SJSA1 (cell line): ENCODE measurements around the gene GRIA3. TPM values are rescaled to one million over a fixed set of nuclear protein-coding genes. Genes with fewer than 3 reads are reported as not detected.

ENCODE experiments used
- DNase-seq, 2 experiments: peaks; one replicate each; pipeline ENCODE4 v3.0.0-alpha.2; 2015 to 2020; ENCODE audit warnings: low spot score in 2 of 2, low read depth in 1 of 2
- H3K27ac ChIP-seq: fragments of 250-450 bp; sonication (Bioruptor Pico); 2 replicates; pipeline ENCODE4 v1.5.1; 2020; ENCODE audit warnings: mild to moderate bottlenecking, moderate library complexity
- H3K27me3 ChIP-seq: fragments of 250-450 bp; sonication (Bioruptor Pico); replicated peaks from 2 replicates; pipeline ENCODE4 v1.5.1; 2020; ENCODE audit warnings: mild to moderate bottlenecking, moderate library complexity
- H3K36me3 ChIP-seq: fragments of 250-450 bp; sonication (Bioruptor Pico); 2 replicates; pipeline ENCODE4 v1.5.1; 2020; ENCODE audit warnings: mild to moderate bottlenecking
- H3K4me1 ChIP-seq: fragments of 250-450 bp; sonication (Bioruptor Pico); replicated peaks from 2 replicates; pipeline ENCODE4 v1.6.1; 2021; ENCODE audit warnings: mild to moderate bottlenecking
- H3K4me3 ChIP-seq: fragments of 250-450 bp; sonication (Bioruptor Pico); 2 replicates; pipeline ENCODE4 v1.5.1; 2020; ENCODE audit warnings: mild to moderate bottlenecking
- H3K9me3 ChIP-seq: fragments of 250-450 bp; sonication (Bioruptor Pico); replicated peaks from 2 replicates; pipeline ENCODE4 v1.5.1; 2020; ENCODE audit warnings: mild to moderate bottlenecking
- total RNA-seq: library from RNA; depleted of rRNA; stranded (reverse); fragments of >200 nt; shearing (Covaris generic); gene quantifications from 2 replicates; pipeline ENCODE4 v1.2.3, GENCODE V29; 2014

Gene GRIA3
- total RNA-seq, 1 experiment from 2014 or later, result not detected

- Histone ChIP-seq H3K27ac (no peak overlapping the region), H3K36me3 (no peaks in the 10 kb centered on the region), H3K4me1 (no peaks in the 10 kb centered on the region), H3K9me3 (no peaks in the 10 kb centered on the region), H3K27me3 (no peaks in the 10 kb centered on the region), H3K4me3 (no peak overlapping the region)
- no peak for DNase-seq
Measured at GRCh38 chrX:123210252-123210651, 26.2 kb downstream of the GRIA3 start.

- DNase-seq, result no peak
- H3K4me1 ChIP-seq, result no peaks in the 10 kb centered on the region
- no peak overlapping the region for H3K27ac ChIP-seq
- no peak overlapping the region for H3K4me3 ChIP-seq
- H3K36me3 ChIP-seq, result no peaks in the 10 kb centered on the region
- no peaks in the 10 kb centered on the region for H3K27me3 ChIP-seq
- no peaks in the 10 kb centered on the region for H3K9me3 ChIP-seq
Measured at GRCh38 chrX:123215397-123216089, 31.5 kb downstream of the GRIA3 start.

DNA sequence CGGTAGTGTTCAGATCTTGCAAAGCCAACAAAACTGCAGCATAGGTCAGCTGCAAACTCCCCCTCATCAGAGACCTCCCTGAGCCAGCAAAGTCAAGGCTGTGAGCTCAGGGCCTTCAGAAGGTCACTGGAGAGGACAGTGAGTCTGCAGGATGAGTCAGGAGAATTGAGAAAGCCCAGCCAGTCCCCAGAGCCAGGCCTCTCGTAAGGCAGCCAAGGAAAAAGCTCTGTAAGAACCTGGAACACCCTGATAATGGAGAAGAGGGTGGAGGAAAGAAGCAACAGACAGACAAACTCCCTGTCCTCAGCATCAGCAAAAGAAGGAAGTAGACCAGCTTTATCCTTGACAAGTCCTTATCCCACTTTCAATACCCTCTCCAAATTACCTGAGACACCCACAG lies 33.0 kb downstream of the GRIA3 start:
- Histone ChIP-seq H3K4me3 (no peak overlapping the region), H3K36me3 (no peaks in the 10 kb centered on the region), H3K27me3 (no peaks in the 10 kb centered on the region), H3K9me3 (no peaks in the 10 kb centered on the region), H3K27ac (no peak overlapping the region), H3K4me1 (no peaks in the 10 kb centered on the region)
- DNase-seq, result no peak

DNA sequence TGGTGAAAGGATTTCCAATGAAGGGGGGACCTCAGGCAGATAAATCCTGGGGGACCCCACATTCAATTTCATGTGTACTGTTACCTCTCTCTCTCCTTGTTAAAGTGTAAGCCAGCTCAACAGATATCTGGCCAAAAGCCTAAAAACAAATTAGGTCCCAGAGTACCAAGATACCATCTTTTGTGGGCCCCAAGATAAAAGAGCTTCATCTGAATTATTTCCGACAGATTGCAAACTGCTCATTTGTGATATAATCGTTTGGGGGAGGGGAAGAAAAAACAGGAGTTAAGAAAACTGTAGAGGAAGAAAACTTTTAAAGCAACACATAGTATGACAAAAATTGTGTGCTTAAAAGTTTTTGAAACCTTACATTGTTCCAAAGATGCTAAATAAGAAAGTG lies 33.6 kb downstream of the GRIA3 start:
- Histone ChIP-seq H3K36me3 (no peaks in the 10 kb centered on the region), H3K9me3 (no peaks in the 10 kb centered on the region), H3K4me3 (no peak overlapping the region), H3K4me1 (no peaks in the 10 kb centered on the region), H3K27me3 (no peaks in the 10 kb centered on the region), H3K27ac (no peak overlapping the region)
- no peak for DNase-seq

GRCh38 chrX:123219916-123220315 lies 35.8 kb downstream of the GRIA3 start:
- Histone ChIP-seq H3K27ac (no peak overlapping the region), H3K9me3 (no peaks in the 10 kb centered on the region), H3K4me1 (no peaks in the 10 kb centered on the region), H3K4me3 (no peak overlapping the region), H3K36me3 (no peaks in the 10 kb centered on the region), H3K27me3 (no peaks in the 10 kb centered on the region)
- DNase-seq, result no peak

GRCh38 chrX:123222920-123223319 lies 38.8 kb downstream of the GRIA3 start:
- no peak overlapping the region for H3K4me3 ChIP-seq
- H3K27me3 ChIP-seq, result no peaks in the 10 kb centered on the region
- H3K36me3 ChIP-seq, result no peaks in the 10 kb centered on the region
- H3K27ac ChIP-seq, result no peak overlapping the region
- H3K4me1 ChIP-seq, result no peaks in the 10 kb centered on the region
- H3K9me3 ChIP-seq, result no peaks in the 10 kb centered on the region
- no peak for DNase-seq

- DNase-seq, result no peak
- Histone ChIP-seq H3K27me3 (no peaks in the 10 kb centered on the region), H3K4me3 (no peak overlapping the region), H3K36me3 (no peaks in the 10 kb centered on the region), H3K9me3 (no peaks in the 10 kb centered on the region), H3K27ac (no peak overlapping the region), H3K4me1 (no peaks in the 10 kb centered on the region)
Measured at GRCh38 chrX:123223409-123223808, 39.3 kb downstream of the GRIA3 start.

DNA sequence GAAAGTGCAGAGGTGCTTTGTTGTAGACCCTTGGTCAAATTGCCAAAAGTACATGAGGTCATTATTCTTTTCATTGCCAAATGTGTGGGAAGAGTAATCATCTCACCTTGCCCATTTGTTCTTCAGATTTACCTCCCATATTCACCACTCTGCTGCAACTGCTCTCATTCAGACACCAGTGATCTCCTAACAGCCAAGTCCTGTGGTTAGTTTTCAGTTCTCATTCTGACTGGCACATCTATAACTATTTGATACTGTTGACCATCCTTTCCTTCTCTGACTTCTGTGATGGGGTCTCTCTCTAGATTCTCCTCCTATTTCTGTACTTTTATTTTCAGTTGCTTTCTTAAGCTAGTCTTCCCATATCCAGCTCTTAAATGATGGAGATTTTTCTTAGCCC lies 39.8 kb downstream of the GRIA3 start:
- Histone ChIP-seq H3K27me3 (no peaks in the 10 kb centered on the region), H3K27ac (no peak overlapping the region), H3K4me1 (no peaks in the 10 kb centered on the region), H3K4me3 (no peak overlapping the region), H3K9me3 (no peaks in the 10 kb centered on the region), H3K36me3 (no peaks in the 10 kb centered on the region)
- no peak for DNase-seq

- Histone ChIP-seq H3K36me3 (no peaks in the 10 kb centered on the region), H3K4me3 (no peak overlapping the region), H3K4me1 (no peaks in the 10 kb centered on the region), H3K27me3 (no peaks in the 10 kb centered on the region), H3K9me3 (no peaks in the 10 kb centered on the region), H3K27ac (no peak overlapping the region)
- no peak for DNase-seq
Measured at GRCh38 chrX:123230798-123231197, 46.7 kb downstream of the GRIA3 start.

DNA sequence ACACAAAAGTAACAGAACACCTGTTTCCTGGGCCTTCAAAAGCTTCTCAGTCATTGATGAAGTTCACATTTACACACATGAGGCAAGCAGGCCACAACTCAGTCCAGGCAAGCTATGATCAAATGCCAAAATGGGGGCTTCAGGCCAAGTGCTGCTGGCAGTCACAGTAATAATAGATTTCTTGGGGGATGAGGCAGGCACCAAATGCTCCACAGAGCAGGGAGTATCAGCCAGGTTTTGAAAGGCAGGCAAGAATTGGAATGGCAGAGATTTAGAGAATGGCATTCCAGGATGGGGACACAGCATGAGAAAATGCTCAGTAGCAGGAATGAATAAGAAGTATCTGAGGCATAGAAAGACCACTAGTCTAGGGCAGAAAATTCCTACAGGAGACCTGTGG lies 52.8 kb downstream of the GRIA3 start:
- Histone ChIP-seq H3K36me3 (no peaks in the 10 kb centered on the region), H3K4me1 (no peaks in the 10 kb centered on the region), H3K27me3 (no peaks in the 10 kb centered on the region), H3K27ac (no peak overlapping the region), H3K9me3 (no peaks in the 10 kb centered on the region), H3K4me3 (no peak overlapping the region)
- no peak for DNase-seq

- Histone ChIP-seq H3K9me3 (no peaks in the 10 kb centered on the region), H3K27ac (no peak overlapping the region), H3K27me3 (no peaks in the 10 kb centered on the region), H3K36me3 (no peaks in the 10 kb centered on the region), H3K4me3 (no peak overlapping the region), H3K4me1 (no peaks in the 10 kb centered on the region)
- no peak for DNase-seq
Measured at GRCh38 chrX:123237271-123237670, 53.2 kb downstream of the GRIA3 start.

- no peak for DNase-seq
- Histone ChIP-seq H3K36me3 (no peaks in the 10 kb centered on the region), H3K27ac (no peak overlapping the region), H3K4me3 (no peak overlapping the region), H3K4me1 (no peaks in the 10 kb centered on the region), H3K9me3 (no peaks in the 10 kb centered on the region), H3K27me3 (no peaks in the 10 kb centered on the region)
Measured at GRCh38 chrX:123254457-123254856, 70.4 kb downstream of the GRIA3 start.

DNA sequence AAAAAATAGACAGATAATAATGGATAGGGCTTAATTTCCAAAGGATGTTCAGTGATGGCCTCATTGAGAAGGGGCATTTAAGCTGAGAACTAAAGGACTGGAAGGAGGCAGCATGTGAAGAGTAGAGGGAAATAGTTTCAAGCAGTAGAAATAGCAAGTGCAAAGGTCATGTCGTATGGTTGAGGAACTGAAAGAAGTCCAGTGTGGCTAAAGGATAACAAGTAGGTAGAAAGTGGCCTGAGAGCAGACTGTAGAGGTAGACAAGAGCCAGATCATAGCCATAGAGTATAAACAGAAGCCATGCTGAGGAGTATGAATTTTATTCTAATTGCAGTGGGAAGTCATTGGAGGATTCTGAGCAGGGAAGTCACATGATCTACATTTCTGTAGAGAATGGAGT lies 72.3 kb downstream of the GRIA3 start:
- Histone ChIP-seq H3K27ac (no peak overlapping the region), H3K27me3 (no peaks in the 10 kb centered on the region), H3K9me3 (no peaks in the 10 kb centered on the region), H3K4me1 (no peaks in the 10 kb centered on the region), H3K36me3 (no peaks in the 10 kb centered on the region), H3K4me3 (no peak overlapping the region)
- DNase-seq, result no peak

DNA sequence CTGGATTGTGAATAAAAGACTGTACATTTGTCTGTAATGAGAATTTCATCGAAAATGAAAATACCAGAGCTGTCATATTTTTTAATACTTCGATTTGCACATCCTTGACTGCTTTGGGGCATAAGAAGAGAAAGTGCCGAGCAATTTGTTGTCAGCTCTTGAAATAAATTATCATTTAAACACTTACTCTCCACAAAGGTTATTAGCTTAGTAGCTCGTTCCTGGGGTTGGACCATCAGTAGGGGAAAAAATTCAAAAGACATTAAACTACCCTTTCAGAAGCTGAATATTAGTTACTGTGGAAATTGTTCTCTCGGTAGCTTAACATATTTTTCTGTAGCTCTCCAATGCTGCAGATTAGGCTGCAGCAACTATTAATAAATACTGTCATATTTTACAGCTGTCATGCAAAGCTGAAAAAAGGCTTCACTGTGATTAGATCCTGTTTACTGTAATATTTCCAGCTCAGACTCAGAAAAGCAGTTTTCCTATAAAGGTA lies 76.9 kb downstream of the GRIA3 start:
- Histone ChIP-seq H3K27me3 (no peaks in the 10 kb centered on the region), H3K27ac (no peak overlapping the region), H3K9me3 (no peaks in the 10 kb centered on the region), H3K36me3 (no peaks in the 10 kb centered on the region), H3K4me1 (no peaks in the 10 kb centered on the region), H3K4me3 (no peak overlapping the region)
- no peak for DNase-seq

- no peak for DNase-seq
- Histone ChIP-seq H3K4me3 (no peak overlapping the region), H3K27me3 (no peaks in the 10 kb centered on the region), H3K4me1 (no peaks in the 10 kb centered on the region), H3K36me3 (no peaks in the 10 kb centered on the region), H3K27ac (no peak overlapping the region), H3K9me3 (no peaks in the 10 kb centered on the region)
Measured at GRCh38 chrX:123263270-123263669, 79.2 kb downstream of the GRIA3 start.
